ENCODE data around the gene POLR3GL.

The POLR3GL gene

DNA sequence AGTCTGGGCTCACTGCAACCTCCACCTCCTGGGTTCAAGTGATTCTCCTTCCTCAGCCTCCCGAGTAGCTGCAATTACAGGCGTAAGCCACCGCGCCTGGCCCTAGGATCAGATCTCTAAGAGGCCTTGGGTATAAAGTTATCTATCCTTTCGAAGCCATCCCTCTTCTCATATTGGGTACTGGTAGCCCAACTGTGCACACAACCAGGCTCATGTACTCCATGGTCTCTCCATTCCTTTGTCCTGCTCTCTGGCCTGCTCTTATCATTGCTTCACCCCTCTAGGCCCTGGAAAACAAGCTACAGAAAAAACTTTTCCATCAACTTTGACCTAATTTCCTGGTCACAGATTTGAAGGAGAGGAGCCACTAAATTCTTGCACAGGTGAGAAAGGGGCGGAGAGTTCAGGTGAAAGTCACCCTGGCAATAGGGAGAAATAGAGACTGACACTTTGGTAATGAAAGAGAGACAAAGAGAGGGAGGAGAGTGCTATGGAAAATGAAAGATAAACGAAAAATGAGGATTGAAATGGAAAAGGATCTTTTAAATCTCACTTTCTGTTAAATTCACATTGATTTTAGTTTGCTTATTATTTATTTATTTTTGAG lies 25.9 kb downstream of the POLR3GL start:
- TF ChIP-seq, protein P1, sequence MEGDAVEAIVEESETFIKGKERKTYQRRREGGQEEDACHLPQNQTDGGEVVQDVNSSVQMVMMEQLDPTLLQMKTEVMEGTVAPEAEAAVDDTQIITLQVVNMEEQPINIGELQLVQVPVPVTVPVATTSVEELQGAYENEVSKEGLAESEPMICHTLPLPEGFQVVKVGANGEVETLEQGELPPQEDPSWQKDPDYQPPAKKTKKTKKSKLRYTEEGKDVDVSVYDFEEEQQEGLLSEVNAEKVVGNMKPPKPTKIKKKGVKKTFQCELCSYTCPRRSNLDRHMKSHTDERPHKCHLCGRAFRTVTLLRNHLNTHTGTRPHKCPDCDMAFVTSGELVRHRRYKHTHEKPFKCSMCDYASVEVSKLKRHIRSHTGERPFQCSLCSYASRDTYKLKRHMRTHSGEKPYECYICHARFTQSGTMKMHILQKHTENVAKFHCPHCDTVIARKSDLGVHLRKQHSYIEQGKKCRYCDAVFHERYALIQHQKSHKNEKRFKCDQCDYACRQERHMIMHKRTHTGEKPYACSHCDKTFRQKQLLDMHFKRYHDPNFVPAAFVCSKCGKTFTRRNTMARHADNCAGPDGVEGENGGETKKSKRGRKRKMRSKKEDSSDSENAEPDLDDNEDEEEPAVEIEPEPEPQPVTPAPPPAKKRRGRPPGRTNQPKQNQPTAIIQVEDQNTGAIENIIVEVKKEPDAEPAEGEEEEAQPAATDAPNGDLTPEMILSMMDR (IDR thresholded peaks at IDR 0.05; ENCODE audit: low read depth, low read length): no peak

DNA sequence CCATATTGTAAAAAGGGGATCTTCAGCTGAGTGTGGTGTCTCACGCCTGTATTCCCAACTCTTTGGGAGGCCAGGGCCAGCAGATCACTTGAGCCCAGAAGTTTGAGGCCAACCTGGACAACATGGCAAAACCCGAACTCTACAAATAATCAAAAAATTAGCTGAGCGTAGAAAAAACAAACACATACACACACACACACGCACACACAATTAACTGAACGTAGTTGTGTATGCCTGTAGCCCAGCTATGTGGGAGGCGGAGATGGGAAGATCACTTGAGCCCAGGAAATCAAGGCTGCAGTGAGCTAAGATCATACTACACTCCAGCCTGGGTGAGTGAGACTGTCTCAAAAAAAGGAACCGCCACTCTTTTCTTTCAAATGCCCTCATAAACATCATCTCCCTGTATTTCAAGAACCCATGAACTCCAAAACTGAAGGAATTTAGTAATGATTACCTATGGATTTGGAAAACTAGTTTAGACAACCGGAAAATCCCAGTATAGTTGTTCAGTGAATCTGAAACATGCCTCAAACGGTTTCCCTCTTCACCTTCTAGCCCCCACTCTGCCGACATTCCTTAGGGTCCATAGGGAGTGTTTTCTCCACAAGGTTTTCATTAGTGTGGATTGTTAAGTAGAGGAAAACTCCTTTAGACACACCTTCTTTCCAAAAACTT lies 27.4 kb downstream of the POLR3GL start:
- TF ChIP-seq, protein P1 (IDR thresholded peaks at IDR 0.05; ENCODE audit: low read depth, low read length): no peak
- DNase-seq (ENCODE audit: extremely low read depth, low read depth): no peak

More for the DNA sequence above, 25.9 kb downstream of the POLR3GL start:
- no peak for DNase-seq (ENCODE audit: extremely low read depth, low read depth)

DNA sequence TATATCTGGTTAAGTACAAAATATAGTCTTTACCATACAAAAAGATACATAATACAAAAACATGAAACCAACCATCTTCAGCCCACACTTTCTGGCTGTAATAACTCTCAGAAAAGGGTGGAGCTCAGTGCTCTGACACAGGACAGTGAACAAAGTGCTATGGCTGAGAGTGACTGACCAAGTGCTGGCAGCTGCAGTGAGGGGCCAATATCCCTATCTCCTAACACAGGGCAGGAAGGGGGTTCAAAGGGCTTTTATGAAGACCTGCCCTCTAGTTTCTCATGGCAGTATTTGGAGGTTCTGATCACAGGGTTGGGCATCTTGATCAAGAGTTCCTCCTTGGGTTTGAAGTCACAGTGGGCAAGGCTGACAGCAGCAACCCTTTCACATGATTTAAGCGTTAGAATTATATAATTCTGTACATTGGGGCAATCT lies 28.0 kb downstream of the POLR3GL start:
- no peak for DNase-seq (ENCODE audit: extremely low read depth, low read depth)
- TF ChIP-seq, protein P1 (IDR thresholded peaks at IDR 0.05; ENCODE audit: low read depth, low read length): no peak

DNA sequence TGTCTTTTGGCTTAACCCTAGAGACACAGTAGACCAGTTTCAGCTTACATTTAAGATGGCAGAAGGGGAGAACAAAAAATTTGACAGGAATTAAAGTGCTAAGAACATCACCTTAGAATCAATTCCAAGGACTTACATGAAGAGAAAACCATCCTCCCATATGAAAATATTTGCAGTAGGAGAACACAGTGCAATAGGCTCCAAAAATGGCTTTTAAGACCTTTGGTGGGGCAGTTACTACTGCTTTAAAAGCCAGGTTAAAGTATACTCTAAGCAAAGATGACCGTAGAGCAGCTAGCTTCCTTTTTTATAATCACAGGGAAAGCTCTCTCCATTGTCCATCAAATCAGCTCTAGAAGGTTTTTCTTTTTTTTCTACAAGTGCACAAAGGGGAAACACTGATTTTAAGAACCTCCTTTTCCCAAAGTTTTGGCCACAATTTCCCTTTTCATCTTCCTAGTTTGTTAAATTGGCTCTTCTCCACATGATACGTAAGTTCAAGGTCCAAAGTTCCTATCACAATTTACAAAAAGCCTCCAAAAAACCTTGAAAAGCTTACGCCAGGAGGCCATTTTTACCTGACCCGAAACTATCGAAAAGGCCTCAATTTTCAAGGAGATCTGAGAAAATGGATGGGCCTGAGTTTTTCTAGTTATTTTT lies 28.6 kb downstream of the POLR3GL start:
- no peak for DNase-seq (ENCODE audit: extremely low read depth, low read depth)
- TF ChIP-seq, protein P1 (IDR thresholded peaks at IDR 0.05; ENCODE audit: low read depth, low read length): no peak

DNA sequence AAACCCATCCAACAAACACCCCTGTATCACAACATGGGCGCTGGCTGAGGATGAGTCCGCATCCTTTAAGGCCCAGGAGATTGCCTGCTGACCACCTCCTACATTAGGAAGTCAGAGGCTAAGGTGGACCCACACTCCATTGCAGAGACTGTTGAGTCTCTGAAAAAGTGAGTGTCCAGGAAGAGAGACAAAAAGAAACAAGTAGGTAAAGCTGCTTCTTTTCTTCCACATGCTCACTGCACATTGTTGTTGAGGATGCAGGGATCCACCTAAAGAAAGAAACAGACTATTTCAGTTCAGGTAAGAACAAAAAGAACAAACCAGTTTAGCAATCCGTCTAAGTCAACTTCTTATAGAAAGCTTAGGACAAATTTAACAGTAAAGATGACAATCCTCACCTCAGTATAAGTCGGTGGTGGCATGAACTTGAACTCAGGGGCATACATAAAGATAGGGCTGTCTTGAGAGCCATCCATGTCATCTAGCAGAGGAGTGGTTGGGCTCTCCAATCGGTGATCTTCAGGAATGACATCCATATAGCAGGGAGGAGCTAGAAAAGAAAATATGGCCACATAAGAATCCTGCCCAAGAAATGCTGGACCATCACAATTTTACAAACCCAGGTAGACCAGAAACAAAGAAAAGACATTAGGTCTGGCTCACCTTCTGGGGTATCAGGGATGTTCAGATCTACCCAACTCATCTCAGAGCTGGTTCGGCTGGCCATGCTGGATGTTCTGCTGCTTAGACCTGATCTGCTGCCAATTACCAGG lies 29.3 kb downstream of the POLR3GL start:
- no peak for DNase-seq (ENCODE audit: extremely low read depth, low read depth)
- TF ChIP-seq, protein P1 (IDR thresholded peaks at IDR 0.05; ENCODE audit: low read depth, low read length): no peak

DNA sequence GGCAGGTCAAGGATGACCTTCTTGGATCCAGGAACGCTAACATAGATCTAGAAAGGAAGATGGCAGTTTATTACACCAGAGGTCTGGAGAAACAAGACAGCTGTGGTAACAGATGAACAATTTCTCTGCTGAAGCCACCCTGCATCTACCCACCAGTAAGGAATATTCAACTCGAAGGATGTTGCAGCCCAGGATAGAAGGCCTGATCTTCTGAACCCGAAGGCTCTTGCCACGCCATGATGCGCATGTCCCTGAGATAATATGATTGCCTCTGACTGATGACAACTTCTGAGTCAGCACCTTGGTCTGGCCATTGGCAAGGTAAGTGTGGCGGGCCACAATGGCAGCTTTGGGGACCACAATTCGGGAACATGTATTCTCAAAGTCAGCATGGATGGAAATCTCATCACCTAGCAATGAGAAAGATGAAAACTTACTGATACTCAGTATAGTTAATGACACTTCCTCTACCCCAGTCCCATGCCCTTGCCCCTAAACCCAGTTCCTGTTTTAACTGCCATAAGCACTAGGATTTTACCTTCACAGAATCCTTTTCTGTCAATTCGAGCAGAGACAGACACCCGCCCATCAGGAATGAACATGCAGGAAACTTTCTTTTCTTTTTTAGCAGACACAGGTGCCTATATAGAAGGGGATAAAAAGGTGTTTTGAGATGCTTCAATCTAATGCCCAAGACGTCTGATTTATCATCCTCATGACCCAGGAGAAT lies 30.1 kb downstream of the POLR3GL start:
- no peak for DNase-seq (ENCODE audit: extremely low read depth, low read depth)
- TF ChIP-seq, protein P1 (IDR thresholded peaks at IDR 0.05; ENCODE audit: low read depth, low read length): no peak

Data from AG09319 (cell line).